SK-N-SH (cell line): Measurements from ENCODE around the gene PCK2.

Experiments
- CTCF ChIP-seq: fragments of 200-600 bp; sonication (generic); IDR thresholded peaks from 2 replicates; pipeline ENCODE4 v1.6.1; 2017; ENCODE audit warnings: antibody characterized with exemption, mild to moderate bottlenecking, moderate library complexity
- EP300 ChIP-seq, 2 experiments: IDR thresholded peaks; 2 replicates each; pipeline versions ENCODE4 v1.4.0 to v1.6.1; 2012; ENCODE audit warnings: borderline replicate concordance in 1 of 2, low read depth in 1 of 2, low read length in 1 of 2
- EZH2phosphoT487 ChIP-seq: fragments of 200-600 bp; sonication (generic); IDR thresholded peaks from 2 replicates; pipeline ENCODE4 v1.6.1; 2017; ENCODE audit warnings: low read depth, mixed run types, mild to moderate bottlenecking, antibody characterized with exemption, moderate library complexity, borderline replicate concordance
- IRF3 ChIP-seq: fragments of 150-350 bp; IDR thresholded peaks from 2 replicates; pipeline ENCODE4 v1.6.1; 2016; ENCODE audit warnings: mild to moderate bottlenecking, low read depth, low read length
- JUND ChIP-seq: IDR thresholded peaks from 2 replicates; pipeline ENCODE4 v1.4.0; 2012
- MEF2A ChIP-seq: IDR thresholded peaks from 2 replicates; pipeline ENCODE4 v1.4.0; 2012; ENCODE audit warnings: low read depth, borderline replicate concordance
- USF1 ChIP-seq: IDR thresholded peaks from 2 replicates; pipeline ENCODE4 v1.4.0; 2012; ENCODE audit warnings: low read depth, borderline replicate concordance

- no peak for TF ChIP-seq CTCF
- no peak for TF ChIP-seq EZH2phosphoT487
- TF ChIP-seq MEF2A: no peak
- no peak for TF ChIP-seq IRF3
- no peak for TF ChIP-seq EP300 (IDR thresholded peaks at IDR 0.05; ENCODE audit: borderline replicate concordance in 1 of 2, low read depth in 1 of 2, low read length in 1 of 2)
- TF ChIP-seq JUND: no peak
- no peak for TF ChIP-seq USF1
These were observed 51.1 kb downstream of the PCK2 start for GRCh38 chr14:24145219-24145618.
